HepG2 (cell line): Measurements from ENCODE around the gene RHOV. TPM values are rescaled to one million over a fixed set of nuclear protein-coding genes. Genes with fewer than 3 reads are reported as not detected.
A peak's percentile ranks its signal among the peaks of the same experiment; 100 is the strongest.

ENCODE experiments used
- ATAD3A ChIP-seq: sonication (generic); formaldehyde crosslinking; IDR thresholded peaks from 2 replicates; pipeline ENCODE4 v1.4.0; 2020; ENCODE audit warnings: missing genetic modification reagents
- CBX1 ChIP-seq: IDR thresholded peaks from one replicate; pipeline ENCODE4 v1.6.1; 2016; ENCODE audit warnings: antibody characterized with exemption, low read depth
- FOXK2 ChIP-seq: fragments of 450-650 bp; IDR thresholded peaks from 2 replicates; pipeline ENCODE4 v1.6.1; 2016
- HOXA7 ChIP-seq: sonication (generic); formaldehyde crosslinking; IDR thresholded peaks from 2 replicates; pipeline ENCODE4 v1.8.1; 2022; ENCODE audit warnings: mild to moderate bottlenecking, missing genetic modification reagents, moderate library complexity
- MATR3 ChIP-seq: sonication (generic); formaldehyde crosslinking; IDR thresholded peaks from 2 replicates; pipeline ENCODE4 v1.4.0; 2020; ENCODE audit warnings: missing genetic modification reagents
- MIER2 ChIP-seq: IDR thresholded peaks from 2 replicates; pipeline ENCODE4 v1.6.1; 2016; ENCODE audit warnings: missing biosample characterization, missing genetic modification reagents
- MTF1 ChIP-seq: sonication (generic); formaldehyde crosslinking; IDR thresholded peaks from 2 replicates; pipeline ENCODE4 v1.5.0; 2020; ENCODE audit warnings: missing genetic modification reagents
- NCOA2 ChIP-seq: sonication (generic); formaldehyde crosslinking; IDR thresholded peaks from 2 replicates; pipeline ENCODE4 v1.8.0; 2022; ENCODE audit warnings: inconsistent platforms
- NFE2 ChIP-seq: sonication (generic); formaldehyde crosslinking; IDR thresholded peaks from 2 replicates; pipeline ENCODE4 v1.4.0; 2020; ENCODE audit warnings: missing genetic modification reagents
- RBFOX2 ChIP-seq: fragments of 200-400 bp; formaldehyde crosslinking; IDR thresholded peaks from 2 replicates; pipeline ENCODE4 v1.6.1; 2017; ENCODE audit warnings: low read depth, mild to moderate bottlenecking, low read length
- RFX3 ChIP-seq: IDR thresholded peaks from 2 replicates; pipeline ENCODE4 v1.6.1; 2016; ENCODE audit warnings: missing biosample characterization, missing genetic modification reagents
- ZFP82 ChIP-seq: sonication (generic); formaldehyde crosslinking; IDR thresholded peaks from 2 replicates; pipeline ENCODE4 v1.5.1; 2020; ENCODE audit warnings: mild to moderate bottlenecking, missing genetic modification reagents, borderline replicate concordance
- ZMAT3 ChIP-seq: sonication (generic); formaldehyde crosslinking; conservative IDR thresholded peaks from 2 replicates; pipeline ENCODE4 v1.7.0; 2021; ENCODE audit warnings: missing genetic modification reagents
- ZNF143 ChIP-seq: sonication (generic); formaldehyde crosslinking; IDR thresholded peaks from 2 replicates; pipeline ENCODE4 v1.4.0; 2020; ENCODE audit warnings: missing genetic modification reagents
- ZNF234 ChIP-seq: sonication (generic); formaldehyde crosslinking; conservative IDR thresholded peaks from 2 replicates; pipeline ENCODE4 v1.5.1; 2020; ENCODE audit warnings: mild to moderate bottlenecking, missing genetic modification reagents
- ZNF33B ChIP-seq: sonication (generic); formaldehyde crosslinking; IDR thresholded peaks from 2 replicates; pipeline ENCODE4 v1.5.1; 2020; ENCODE audit warnings: mild to moderate bottlenecking, missing genetic modification reagents
- ZNF563 ChIP-seq: sonication (generic); formaldehyde crosslinking; IDR thresholded peaks from 2 replicates; pipeline ENCODE4 v1.8.0; 2022; ENCODE audit warnings: mild to moderate bottlenecking, moderate library complexity, missing genetic modification reagents
- ZNF614 ChIP-seq: IDR thresholded peaks from 2 replicates; pipeline ENCODE4 v1.6.1; 2018; ENCODE audit warnings: missing biosample characterization, missing genetic modification reagents, inconsistent platforms, borderline replicate concordance
- ZSCAN12 ChIP-seq: sonication (generic); formaldehyde crosslinking; IDR thresholded peaks from 2 replicates; pipeline ENCODE4 v1.9.0; 2021; ENCODE audit warnings: mild to moderate bottlenecking, missing genetic modification reagents
- polyA plus RNA-seq, 8 experiments: library from polyadenylated mRNA; depleted of rRNA in 3 of 8; stranded (reverse) in 7 of 8; unstranded in 1 of 8; fragments of >200 nt; fragmentation: Illumina TruSeq in 4 of 8; extraction: Trizol in 4 of 8; gene quantifications; 2 replicates each; pipeline versions ENCODE4 v1.2.1 to v1.2.3, GENCODE V29; 2011 to 2016; ENCODE audit warnings: low read depth in 4 of 8, missing spikeins in 1 of 8, mixed read lengths in 1 of 8; ENCODE audit not compliant: insufficient read depth in 1 of 8
- total RNA-seq, 5 experiments: library from RNA; depleted of rRNA; stranded (reverse); fragments of >200 nt; fragmentation: Illumina TruSeq; extraction: Trizol; gene quantifications; 2 replicates each; pipeline ENCODE4 v1.2.3, GENCODE V29; 2016; ENCODE audit warnings: low read depth in 1 of 5
- TF ChIP-seq, protein P1 (sequence below): sonication (generic); formaldehyde crosslinking; IDR thresholded peaks from 2 replicates; pipeline ENCODE4 v1.8.1; 2023; ENCODE audit warnings: mild to moderate bottlenecking, missing genetic modification reagents
- TF ChIP-seq, protein P2 (sequence below): sonication (generic); formaldehyde crosslinking; IDR thresholded peaks from 2 replicates; pipeline ENCODE4 v1.4.0; 2020; ENCODE audit warnings: mild to moderate bottlenecking, low read depth, missing genetic modification reagents
- TF ChIP-seq, protein P3 (sequence below): IDR thresholded peaks from 2 replicates; pipeline ENCODE4 v1.6.1; 2016; ENCODE audit warnings: control low read depth
- TF ChIP-seq, protein P4 (sequence below): IDR thresholded peaks from 2 replicates; pipeline ENCODE4 v1.6.1; 2016; ENCODE audit warnings: mild to moderate bottlenecking
- TF ChIP-seq, protein P5 (sequence below): IDR thresholded peaks from 2 replicates; pipeline ENCODE4 v1.6.1; 2012; ENCODE audit warnings: inconsistent platforms
- TF ChIP-seq, protein P6 (sequence below): sonication (generic); formaldehyde crosslinking; IDR thresholded peaks from 2 replicates; pipeline ENCODE4 v1.4.0; 2020; ENCODE audit warnings: low read depth, missing genetic modification reagents

Gene RHOV
- total and polyA plus RNA-seq, 2 of the 13 experiments (the other 11 are each of a cell fraction or from before 2014, with no cell fraction given): 0.17 to 0.18 TPM

DNA sequence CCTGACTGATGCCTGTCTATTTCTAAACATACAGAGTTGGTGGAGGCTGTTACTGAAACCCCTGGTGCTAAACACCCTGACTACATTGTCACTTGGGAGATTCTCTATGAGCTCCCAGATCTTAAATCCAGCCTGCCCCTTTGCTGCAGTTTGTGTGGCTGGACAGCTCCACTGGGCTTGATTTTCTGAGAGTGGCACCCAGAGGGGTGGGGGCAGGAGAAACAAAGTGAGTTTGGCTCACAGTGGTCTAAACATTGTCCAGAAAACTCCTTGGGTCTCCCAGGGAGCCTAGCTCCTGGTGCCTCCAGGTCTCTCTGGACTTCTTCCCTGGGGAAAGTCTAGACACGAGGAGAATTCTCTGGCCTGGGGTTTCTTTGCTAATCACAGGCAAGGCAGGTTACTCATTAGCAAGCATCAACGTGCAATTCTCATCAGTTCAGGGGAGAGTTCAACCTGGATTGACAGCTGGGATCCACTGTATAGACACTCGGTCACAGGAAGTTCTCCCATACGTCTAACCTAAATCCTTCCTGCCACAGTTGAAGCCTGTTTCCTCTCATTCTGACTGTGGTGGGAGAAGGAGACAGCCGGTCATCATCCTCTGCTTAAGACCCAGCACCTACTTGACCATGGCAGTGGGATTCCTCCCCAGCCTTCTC lies 48.0 kb upstream of the RHOV start (continued):
- TF ChIP-seq ZMAT3 (CRISPR knock-in tag): 0 out of 2 replicates have a peak, but pooled peaks have one; percentile 38
- no peak for TF ChIP-seq ZNF234 (CRISPR knock-in tag)
- TF ChIP-seq, protein P1, sequence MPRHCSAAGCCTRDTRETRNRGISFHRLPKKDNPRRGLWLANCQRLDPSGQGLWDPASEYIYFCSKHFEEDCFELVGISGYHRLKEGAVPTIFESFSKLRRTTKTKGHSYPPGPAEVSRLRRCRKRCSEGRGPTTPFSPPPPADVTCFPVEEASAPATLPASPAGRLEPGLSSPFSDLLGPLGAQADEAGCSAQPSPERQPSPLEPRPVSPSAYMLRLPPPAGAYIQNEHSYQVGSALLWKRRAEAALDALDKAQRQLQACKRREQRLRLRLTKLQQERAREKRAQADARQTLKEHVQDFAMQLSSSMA (CRISPR knock-in tag): 0 out of 2 replicates have a peak, but pooled peaks have one; percentile 37
- no peak for TF ChIP-seq ZNF143 (CRISPR knock-in tag)
- TF ChIP-seq, protein P2, sequence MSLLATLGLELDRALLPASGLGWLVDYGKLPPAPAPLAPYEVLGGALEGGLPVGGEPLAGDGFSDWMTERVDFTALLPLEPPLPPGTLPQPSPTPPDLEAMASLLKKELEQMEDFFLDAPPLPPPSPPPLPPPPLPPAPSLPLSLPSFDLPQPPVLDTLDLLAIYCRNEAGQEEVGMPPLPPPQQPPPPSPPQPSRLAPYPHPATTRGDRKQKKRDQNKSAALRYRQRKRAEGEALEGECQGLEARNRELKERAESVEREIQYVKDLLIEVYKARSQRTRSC (CRISPR knock-in tag): no peak
- TF ChIP-seq ZNF563 (CRISPR knock-in tag): no peak
- peak; percentile 58; the same call in 1 of the 2 replicates for TF ChIP-seq MIER2
- no peak for TF ChIP-seq FOXK2
- no peak for TF ChIP-seq ZNF614
- TF ChIP-seq ZSCAN12 (CRISPR knock-in tag): no peak
- no peak for TF ChIP-seq CBX1
- TF ChIP-seq, protein P3, sequence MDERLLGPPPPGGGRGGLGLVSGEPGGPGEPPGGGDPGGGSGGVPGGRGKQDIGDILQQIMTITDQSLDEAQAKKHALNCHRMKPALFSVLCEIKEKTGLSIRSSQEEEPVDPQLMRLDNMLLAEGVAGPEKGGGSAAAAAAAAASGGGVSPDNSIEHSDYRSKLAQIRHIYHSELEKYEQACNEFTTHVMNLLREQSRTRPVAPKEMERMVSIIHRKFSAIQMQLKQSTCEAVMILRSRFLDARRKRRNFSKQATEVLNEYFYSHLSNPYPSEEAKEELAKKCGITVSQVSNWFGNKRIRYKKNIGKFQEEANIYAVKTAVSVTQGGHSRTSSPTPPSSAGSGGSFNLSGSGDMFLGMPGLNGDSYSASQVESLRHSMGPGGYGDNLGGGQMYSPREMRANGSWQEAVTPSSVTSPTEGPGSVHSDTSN (CRISPR knock-in tag): peak; percentile 60; the same call in 1 of the 2 replicates
- no peak for TF ChIP-seq NFE2 (CRISPR knock-in tag)
- no peak for TF ChIP-seq RBFOX2
- TF ChIP-seq, protein P4, sequence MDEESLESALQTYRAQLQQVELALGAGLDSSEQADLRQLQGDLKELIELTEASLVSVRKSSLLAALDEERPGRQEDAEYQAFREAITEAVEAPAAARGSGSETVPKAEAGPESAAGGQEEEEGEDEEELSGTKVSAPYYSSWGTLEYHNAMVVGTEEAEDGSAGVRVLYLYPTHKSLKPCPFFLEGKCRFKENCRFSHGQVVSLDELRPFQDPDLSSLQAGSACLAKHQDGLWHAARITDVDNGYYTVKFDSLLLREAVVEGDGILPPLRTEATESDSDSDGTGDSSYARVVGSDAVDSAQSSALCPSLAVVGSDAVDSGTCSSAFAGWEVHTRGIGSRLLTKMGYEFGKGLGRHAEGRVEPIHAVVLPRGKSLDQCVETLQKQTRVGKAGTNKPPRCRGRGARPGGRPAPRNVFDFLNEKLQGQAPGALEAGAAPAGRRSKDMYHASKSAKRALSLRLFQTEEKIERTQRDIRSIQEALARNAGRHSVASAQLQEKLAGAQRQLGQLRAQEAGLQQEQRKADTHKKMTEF: 0 out of 2 replicates have a peak, but pooled peaks have one; percentile 36
- TF ChIP-seq ZNF33B (CRISPR knock-in tag): no peak
- no peak for TF ChIP-seq ATAD3A
- no peak for TF ChIP-seq NCOA2 (CRISPR knock-in tag)
- TF ChIP-seq RFX3 (CRISPR knock-in tag): no peak
- no peak for TF ChIP-seq ZFP82 (CRISPR knock-in tag)
- TF ChIP-seq, protein P5, sequence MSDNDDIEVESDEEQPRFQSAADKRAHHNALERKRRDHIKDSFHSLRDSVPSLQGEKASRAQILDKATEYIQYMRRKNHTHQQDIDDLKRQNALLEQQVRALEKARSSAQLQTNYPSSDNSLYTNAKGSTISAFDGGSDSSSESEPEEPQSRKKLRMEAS: peak; percentile 49
- TF ChIP-seq MATR3 (CRISPR knock-in tag): no peak
- TF ChIP-seq HOXA7 (CRISPR knock-in tag): no peak
- TF ChIP-seq MTF1 (CRISPR knock-in tag): no peak
- TF ChIP-seq, protein P6, sequence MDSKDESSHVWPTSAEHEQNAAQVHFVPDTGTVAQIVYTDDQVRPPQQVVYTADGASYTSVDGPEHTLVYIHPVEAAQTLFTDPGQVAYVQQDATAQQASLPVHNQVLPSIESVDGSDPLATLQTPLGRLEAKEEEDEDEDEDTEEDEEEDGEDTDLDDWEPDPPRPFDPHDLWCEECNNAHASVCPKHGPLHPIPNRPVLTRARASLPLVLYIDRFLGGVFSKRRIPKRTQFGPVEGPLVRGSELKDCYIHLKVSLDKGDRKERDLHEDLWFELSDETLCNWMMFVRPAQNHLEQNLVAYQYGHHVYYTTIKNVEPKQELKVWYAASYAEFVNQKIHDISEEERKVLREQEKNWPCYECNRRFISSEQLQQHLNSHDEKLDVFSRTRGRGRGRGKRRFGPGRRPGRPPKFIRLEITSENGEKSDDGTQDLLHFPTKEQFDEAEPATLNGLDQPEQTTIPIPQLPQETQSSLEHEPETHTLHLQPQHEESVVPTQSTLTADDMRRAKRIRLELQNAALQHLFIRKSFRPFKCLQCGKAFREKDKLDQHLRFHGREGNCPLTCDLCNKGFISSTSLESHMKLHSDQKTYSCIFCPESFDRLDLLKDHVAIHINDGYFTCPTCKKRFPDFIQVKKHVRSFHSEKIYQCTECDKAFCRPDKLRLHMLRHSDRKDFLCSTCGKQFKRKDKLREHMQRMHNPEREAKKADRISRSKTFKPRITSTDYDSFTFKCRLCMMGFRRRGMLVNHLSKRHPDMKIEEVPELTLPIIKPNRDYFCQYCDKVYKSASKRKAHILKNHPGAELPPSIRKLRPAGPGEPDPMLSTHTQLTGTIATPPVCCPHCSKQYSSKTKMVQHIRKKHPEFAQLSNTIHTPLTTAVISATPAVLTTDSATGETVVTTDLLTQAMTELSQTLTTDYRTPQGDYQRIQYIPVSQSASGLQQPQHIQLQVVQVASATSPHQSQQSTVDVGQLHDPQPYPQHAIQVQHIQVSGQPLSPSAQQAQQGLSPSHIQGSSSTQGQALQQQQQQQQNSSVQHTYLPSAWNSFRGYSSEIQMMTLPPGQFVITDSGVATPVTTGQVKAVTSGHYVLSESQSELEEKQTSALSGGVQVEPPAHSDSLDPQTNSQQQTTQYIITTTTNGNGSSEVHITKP (CRISPR knock-in tag): no peak
